OCI-M1 (cell line): ENCODE results near the gene ABCA4.
A peak's percentile ranks its signal among the peaks of the same experiment; 100 is the strongest.

Experiments
- DNase-seq: peaks from one replicate; lab custom pipeline; 2025; lab: John Stamatoyannopoulos, UW

The ABCA4 gene

GRCh38 chr1:94104776-94105580 lies 16.0 kb downstream of the ABCA4 start:
- DNase-seq, result no peak

GRCh38 chr1:94104127-94104684 lies 16.7 kb downstream of the ABCA4 start:
- no peak for DNase-seq

- no peak for DNase-seq
These were observed 17.3 kb downstream of the ABCA4 start for GRCh38 chr1:94103608-94104007.

- no peak for DNase-seq
These were observed 19.1 kb downstream of the ABCA4 start for GRCh38 chr1:94101613-94102525.

GRCh38 chr1:94100785-94101612 lies 19.9 kb downstream of the ABCA4 start:
- DNase-seq, result no peak

- no peak for DNase-seq
These were observed 20.7 kb downstream of the ABCA4 start for GRCh38 chr1:94100129-94100784.

- DNase-seq, result no peak
These were observed 21.6 kb downstream of the ABCA4 start for GRCh38 chr1:94099303-94099702.

- DNase-seq, result no peak
These were observed 22.3 kb downstream of the ABCA4 start for GRCh38 chr1:94098585-94099111.

GRCh38 chr1:94096797-94097549 lies 24.0 kb downstream of the ABCA4 start:
- DNase-seq, result no peak

- no peak for DNase-seq
These were observed 25.0 kb downstream of the ABCA4 start for GRCh38 chr1:94095744-94096469.

- no peak for DNase-seq
These were observed 25.8 kb downstream of the ABCA4 start for GRCh38 chr1:94095112-94095637.

- peak; percentile 27 for DNase-seq
These were observed 26.4 kb downstream of the ABCA4 start for GRCh38 chr1:94094469-94095111.

- DNase-seq, result no peak
These were observed 27.0 kb downstream of the ABCA4 start for GRCh38 chr1:94093996-94094395.

- no peak for DNase-seq
These were observed 27.6 kb downstream of the ABCA4 start for GRCh38 chr1:94093396-94093795.

- DNase-seq, result no peak
These were observed 28.7 kb downstream of the ABCA4 start for GRCh38 chr1:94092210-94092613.

GRCh38 chr1:94090761-94091160 lies 30.2 kb downstream of the ABCA4 start:
- no peak for DNase-seq

- no peak for DNase-seq
These were observed 33.8 kb downstream of the ABCA4 start for GRCh38 chr1:94087193-94087592.

- no peak for DNase-seq
These were observed 36.4 kb downstream of the ABCA4 start for GRCh38 chr1:94084547-94084946.

GRCh38 chr1:94084085-94084484 lies 36.9 kb downstream of the ABCA4 start:
- DNase-seq, result no peak
